ENCODE measurements around the gene MPO.

The MPO gene

DNA sequence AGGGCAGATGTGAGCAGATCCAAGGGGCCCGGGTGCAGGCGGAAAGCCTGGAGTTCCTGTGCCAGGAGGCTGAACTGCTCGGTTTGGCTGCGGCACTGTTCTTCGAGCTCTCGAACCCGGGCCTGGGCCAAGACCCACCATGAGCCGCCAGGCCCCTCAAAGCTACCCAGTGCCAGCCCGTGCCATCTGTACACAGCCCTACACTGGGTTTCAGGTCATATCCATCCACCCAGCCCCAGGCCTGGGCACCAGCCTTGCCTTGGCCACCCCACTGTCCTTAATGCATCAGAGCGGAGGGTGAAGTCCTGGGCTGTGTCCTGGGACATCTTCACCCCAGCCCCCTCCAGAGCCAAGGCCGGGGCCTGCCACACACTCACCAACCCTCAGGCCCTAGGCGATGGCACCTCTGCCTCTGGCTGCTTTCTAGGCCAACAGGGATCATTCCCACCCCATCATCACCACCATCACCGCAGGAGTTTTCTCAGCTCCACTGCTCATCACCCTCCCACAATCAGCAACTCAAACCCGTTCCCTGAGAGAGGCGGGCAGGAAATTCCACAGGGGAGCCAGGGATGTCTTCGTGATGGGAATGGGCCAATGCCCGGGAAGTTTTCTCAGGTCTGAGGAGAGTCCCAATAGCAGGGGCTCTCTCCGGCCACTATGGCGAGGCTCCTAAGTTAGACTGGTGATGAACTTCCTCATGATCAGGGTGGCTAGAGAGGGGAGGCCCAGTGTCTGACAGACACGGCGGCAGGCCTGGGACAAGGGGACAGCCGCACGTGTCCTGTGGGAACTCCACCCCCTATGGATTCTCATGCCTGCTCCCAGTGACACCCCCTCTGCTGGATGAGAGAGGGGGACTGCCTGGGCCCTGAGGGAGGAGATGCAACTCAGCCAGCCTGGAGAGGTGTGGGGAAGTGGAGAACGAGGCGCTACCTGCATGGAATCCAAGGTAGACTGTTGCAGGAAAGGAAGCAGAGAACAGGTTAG lies 38.7 kb upstream of the MPO start:
- peak; percentile 60 for DNase-seq

DNA sequence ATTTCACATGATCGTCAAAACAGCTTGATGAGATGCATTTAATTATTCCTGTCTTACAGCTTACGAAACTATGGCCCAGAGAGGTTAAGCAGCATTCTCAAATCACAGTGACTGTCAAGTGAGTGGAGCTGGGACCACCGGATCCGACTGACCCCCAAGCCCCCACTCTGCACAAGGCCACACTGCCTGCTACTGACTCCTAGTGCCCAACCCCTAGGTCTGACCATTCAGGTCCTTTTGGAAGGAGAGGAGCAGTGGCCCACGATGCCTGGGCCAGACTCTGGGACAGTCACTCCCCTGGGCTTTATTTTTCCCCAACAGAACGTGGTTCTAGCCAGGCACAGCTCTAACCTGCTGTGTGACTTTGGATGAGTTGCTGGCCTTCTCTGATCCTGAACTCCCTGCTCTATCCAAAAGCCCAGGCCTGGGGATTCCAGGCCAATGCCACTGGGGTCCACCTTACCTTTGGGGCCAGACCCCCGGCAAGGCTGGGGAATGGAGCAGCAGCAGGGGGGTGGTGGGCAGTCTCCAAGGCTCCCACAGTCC lies 38.0 kb upstream of the MPO start:
- peak; percentile 58 for DNase-seq

DNA sequence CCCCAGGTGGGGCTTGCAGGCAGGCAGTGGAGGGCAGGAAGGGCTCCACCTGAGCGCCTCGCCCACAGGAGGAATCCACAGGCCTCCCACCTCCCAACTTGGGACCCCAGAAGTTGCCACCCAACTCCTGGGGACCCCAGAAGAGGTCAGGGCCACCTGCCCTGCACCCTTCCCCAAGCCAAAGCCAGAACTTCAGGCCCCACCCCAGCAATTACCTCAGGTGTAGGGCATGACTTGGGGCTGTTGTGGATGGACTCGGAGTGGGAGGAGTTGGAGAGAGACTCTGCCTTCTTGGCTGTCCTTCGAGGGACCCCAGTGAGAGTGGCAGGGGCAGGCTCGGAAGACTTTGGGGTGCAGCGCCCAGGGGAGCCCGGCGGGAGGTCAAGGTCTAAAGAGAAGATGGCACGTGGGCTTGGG lies 37.3 kb upstream of the MPO start:
- DNase-seq = peak; percentile 61

DNA sequence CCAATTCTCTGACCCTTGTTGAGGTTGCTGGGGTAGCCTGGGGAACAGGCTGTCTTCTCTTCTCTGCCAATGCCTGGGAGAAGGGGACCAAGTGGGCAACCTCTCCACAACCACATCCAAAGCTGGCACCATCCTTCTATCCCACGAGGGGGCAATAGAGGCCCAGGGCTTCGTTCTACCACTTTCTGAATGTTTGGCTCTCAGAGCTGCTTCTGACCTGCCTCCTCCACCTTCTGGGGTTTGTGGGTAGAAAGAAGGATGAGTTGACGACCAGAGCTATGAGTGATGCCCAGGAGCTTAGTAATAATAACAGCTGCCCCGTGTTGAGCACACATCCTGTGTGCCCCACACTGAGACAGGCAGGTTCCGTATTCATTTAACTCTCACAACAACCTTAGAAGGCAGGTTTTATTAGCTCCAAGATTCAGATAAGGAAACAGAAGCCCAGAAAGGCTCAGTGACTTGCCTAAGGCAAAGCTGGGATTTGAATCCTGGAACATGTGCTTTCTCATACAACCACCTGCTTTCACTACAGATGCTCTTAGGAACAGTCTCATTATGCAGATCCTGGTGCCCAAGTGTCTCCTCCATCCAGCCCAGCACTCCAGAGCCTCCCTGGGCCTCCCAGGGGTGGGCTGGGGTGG lies 36.8 kb upstream of the MPO start:
- DNase-seq = peak; percentile 89

DNA sequence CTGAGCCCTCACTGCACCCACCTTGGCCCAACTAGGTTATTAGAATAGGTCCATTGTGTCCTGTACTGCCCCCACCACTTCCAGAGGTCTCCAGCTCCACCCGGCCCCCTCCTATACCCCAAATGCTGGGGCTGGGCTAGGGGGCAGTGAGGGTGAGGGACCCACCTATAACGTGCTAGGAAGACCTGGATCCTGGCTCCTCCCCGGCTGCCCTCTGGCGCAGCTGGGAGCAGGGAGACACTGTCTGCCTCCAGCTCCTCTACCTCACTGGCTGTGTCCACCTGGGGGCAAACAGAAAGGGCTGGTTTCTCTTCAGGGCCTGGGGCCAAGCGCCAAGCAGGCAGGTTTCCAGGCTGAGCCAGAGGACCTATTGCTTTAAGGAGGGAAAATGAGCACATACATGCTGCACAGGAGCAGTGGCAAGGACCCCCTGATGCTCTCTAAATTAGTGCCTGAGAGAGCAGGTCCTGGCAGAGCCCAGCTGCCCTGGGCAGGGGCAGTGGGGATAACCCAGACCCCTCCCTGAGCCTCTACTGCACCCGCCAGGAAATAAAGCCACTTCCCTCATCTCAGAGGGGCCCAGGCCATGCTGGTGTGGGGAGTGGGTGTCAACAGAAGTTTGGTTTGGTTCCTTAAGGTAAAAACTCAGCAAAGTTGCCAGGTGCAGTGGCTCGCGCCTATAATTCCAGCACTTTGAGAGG lies 35.7 kb upstream of the MPO start:
- peak; percentile 61 for DNase-seq

DNA sequence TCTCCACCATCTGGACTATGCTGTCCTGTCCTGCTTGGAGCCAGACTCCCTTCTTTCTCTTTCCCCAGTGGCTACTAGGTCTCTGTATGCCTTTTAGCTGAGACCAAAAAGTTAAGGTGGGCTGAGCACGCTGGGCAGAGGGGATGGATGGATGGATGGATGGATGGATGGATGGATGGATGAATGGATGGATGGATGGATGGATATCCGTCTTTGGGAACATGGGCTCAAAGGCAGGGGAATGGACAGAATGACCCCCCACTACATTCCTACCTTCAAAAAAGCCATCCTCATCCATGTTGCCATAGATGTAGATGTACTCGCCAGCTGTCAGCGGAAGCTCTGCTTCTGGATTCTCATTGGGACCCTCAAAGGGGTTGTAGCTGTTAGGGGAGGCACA lies 35.0 kb upstream of the MPO start:
- DNase-seq = no peak

DNA sequence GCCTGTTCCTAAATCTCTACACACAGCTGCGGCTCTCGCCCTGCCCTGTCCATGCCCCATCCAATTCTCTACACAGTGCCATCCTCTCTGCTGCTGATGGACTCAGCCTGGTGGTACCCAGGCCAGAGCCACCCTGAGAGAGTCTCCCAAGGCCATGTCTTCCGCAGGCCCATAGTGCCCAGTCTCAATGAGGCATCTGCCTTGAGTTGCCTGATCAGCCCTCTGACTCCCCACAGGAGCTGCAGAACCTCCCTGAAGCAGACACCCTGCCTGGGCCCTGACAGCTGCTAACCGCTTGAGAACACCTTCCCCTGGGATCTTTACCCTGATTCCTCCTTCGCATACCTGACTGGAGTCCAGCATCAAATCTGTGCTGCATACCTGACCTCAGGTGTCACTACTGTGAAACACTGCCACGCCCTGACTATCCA lies 34.6 kb upstream of the MPO start:
- peak; percentile 55 for DNase-seq

DNA sequence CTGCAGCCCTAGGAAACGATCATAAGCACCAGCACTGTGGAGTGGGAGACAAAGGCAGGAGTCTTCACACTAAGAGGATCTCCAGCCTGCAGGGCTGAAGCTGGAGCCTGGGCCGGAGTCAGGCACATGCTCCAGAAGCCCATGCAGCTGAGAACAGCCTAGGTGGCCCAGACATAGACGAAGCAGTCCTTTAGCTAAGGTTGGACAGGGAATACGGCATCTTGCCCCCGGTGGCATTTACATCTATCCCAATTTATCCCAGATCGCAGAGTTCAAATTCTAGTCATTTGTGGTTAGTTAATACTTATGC lies 33.9 kb upstream of the MPO start:
- DNase-seq = no peak

DNA sequence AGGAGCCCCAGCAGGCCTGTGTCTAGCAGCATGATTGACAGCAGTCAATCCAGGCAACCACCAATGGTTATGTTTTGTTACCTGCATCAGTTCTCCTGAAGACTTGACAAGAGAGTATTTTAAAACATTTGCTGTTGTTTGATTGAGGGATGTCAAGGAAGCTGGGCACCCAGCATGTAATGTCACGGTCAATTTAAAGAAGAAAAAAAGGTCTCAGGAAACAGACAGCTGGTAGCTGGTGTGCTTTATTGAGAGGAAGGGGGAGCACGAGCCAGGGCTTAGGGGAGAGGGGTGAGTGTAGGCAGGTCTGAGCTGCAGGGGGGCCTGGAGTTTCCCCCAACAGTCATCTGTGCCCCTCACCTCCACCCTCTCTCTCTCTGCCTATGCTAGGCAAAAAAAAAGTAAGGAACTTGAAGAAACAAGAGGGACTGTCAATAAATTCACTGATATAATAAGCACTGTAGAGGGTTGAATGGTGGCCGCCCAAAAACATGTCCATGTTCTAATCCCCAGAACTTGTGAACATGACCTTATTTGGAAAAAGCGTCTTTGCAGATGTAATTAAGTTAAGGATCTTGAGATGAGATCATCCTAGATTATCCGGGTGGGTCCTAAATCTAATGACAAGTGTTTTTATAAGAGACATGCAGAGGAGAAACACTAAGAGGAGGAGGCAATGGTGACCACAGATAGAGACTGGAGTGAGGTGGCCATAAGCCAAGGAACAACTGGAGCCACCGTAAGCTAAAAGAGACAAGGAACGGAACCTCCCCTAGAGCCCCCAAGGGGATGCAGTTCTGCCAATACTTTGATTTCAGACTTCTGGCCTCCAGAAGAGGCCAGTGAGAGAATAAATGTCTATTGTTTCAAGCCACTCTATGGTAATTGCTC lies 33.3 kb upstream of the MPO start:
- DNase-seq = no peak

DNA sequence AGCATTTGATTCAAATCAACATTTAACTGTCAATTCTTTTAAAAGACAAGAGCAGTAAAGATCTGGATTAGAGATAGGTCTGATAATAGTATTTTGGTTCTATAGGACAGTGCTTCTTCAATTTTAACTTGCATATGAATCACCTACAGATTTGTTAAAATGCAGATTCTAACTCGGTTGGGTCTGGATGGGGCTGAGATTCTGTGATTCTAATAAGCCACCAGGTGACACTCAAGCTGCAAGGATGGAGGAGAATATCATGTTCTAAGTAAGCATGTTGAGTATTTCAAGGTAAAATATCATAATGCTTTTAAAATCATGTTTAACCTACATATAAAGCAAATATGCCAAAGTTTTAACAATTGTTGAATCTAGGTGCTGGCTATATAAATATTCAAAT lies 32.1 kb upstream of the MPO start:
- no peak for DNase-seq

DNA sequence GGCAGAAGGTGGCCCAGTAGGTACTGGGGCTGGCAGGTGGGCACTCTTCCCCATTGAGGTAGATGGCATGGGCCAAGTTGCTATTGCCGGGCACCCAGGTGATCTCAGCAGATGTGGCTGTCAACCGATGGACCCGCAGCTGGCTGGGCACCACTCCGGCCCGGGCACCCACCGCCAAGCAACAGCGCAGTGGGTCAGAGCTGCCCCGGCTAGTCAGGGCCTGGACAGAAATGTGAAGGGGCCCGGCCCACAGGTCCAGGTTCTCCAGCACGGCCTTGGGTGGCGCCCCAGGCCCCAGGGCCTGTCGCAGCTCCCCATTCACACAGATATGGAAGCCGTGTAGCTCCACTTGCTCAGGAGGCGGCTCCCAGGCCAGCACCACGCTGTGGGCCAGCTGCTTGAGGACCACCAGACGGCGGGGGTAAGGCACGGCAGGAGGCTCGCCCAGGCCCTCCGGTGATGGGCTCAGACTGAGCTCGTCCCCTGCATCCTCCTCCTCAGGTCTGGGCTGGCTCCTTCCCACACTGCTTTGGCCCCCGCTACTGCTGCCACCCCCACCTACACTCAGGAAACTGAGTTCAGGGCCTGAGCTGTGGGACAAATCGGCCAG lies 31.4 kb upstream of the MPO start:
- peak; percentile 61 for DNase-seq

DNA sequence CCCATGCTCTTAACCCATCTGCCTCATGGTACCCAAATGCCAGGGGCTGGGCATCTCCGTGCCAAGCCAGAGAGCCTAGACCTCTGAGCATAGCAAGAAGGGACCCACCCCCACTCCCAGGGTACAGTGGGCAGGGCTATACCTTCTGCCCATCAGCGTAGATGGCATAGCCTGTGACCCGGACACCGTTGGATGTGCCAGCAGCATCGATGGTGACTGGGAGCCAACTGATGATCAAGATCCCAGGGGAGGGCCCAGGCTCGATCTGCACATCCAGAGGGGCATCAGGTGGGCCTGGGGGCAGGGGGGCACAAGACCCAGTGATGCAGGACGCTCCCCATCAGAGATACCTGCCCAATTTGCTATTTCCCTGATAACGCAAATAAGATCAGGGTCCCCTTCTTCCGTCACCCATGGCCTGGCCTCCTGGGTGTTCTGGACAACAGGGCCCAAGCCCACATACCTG lies 30.7 kb upstream of the MPO start:
- DNase-seq = no peak

DNA sequence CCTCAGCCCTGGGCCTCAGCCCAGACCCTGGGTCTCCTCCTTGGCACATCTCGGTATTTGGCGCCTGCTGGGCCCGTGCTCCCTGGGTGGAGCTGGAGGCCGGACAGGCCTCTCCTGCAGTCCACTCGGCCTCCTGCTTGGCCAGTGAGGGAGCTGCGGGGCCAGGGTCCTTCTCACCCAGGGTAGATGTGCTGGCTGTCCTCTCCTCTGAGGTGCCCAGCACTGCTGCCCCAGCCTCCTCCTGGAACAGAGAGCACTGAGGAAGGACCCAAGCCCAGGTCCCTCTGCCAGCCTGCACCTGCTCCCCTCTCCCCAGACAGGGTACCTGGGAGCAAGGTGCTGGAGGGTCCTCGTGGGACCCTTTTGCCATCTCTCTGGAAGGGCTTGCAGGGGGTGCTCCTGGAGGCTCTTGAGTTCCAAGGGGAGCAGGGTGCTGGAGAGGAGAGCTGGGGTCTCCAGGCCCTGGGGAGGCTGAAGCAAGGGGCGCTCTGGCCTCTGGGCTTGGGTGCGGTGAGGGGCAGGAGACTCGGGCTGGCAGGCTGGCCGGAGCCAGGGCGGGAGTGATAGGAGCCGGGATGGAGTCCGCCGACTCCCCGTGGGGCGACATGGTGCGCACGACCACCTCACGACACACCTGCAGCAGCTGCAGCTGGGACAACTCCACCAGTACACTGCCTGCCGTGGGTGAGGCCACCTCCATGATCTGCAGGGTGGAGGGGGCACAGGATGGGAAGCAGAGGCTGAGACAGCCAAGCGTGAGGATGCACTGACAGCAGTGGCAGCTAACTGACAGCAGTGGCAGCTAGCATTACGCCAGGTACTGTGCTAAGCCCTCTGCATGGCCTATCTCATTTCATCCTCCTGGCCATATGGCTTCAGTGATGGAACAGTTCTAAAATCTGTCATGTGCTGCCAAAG lies 30.0 kb upstream of the MPO start:
- DNase-seq = no peak

DNA sequence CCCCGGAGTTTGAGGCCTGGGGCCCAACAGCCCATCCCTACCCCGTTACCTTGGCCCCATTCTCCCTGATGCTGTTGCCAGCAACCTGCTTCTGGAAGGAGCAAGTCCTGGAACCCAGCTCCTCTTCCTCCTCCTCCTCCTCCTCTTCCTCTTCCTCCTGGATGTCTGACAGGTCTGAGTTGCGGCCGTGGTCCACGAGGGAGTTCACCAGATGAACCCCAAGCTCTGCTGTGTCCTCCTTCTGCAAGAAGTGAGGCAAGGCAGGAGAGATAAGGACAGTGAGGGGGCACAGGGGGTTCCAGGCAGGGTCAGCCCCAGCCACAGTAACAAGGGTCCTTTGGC lies 29.2 kb upstream of the MPO start:
- no peak for DNase-seq

DNA sequence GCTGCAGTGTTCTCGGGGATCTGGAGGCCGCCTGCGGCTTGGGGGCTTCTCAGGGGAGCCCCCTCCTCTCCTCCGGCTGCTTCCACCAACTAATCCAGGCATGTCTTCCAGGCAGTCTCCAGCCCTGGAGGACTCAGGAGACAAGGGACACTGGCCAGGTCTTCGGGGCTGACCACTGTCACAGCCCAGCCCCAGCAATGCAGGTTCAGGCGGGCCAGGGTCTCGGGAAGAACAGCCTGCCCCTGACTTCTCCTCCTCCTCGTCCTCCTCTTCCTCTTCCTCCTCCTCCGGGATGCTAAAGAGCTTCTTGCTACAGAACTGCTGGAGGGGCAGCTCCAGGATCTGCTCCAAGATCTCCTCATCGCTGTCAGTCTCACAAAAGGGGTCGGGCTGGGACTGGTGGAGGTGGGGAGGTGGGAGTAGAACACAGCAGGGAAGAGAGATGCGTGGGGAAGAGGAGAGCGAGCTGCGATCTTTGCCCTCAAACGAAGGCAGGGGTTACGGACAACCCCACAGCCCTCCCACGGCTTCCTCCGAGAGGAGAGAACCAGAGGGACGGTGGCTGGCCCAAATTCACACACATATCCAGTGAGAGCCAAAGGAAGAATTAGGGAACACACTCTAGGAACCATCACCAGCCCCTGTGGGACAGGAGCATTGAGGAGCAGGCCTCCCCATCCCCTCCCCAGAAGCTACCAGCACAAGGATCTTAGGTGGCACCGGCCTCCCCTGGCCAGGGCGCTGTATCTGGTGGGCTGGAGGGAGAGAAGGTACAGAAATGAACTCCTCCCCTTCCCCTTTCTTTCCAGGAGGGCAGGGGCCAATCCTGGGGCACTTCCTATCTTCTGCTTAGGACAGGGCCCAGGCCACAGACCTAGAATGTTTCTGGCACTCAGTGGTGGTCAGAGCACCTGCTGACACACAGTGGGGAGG lies 28.5 kb upstream of the MPO start:
- DNase-seq = no peak

DNA sequence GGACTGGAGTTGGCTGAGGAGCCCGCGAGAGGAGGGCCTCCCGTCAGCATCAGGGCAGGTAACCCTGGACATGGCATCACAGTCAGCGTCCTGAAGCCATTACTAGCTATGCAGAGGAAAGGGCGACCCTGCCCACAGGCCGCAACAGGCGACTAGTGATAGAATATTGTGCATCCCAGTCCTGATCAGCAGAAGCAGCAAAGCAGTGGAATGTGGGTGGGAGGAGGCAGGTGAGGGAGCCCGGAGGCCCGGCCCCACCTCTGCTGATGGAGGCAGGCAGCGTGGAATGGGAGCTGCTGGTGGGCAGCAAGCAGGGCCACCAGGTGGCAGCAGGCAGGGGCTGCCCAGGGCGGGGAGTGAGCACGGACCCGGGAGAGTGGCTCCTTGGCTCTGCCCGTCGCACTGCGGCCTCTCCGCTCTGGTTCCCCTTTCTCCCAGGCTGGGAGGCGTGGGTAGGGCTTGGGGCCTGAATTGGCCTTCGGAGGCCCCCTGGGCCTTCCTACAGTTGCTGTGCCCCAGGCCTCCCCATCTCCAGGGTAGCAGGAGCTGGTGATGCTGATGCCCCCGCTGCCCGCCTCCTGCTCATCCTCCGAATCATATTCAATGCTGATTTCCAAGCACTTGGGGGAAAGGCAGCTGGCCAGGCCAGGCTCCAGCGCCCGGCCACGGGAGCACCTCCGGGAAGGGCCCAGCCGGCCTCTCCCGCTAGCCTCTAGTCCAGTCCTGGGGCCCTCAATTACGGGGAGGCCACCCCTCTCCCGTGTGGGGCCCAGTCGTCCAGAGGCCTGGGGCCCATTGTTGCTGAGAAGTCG lies 27.6 kb upstream of the MPO start:
- no peak for DNase-seq

DNA sequence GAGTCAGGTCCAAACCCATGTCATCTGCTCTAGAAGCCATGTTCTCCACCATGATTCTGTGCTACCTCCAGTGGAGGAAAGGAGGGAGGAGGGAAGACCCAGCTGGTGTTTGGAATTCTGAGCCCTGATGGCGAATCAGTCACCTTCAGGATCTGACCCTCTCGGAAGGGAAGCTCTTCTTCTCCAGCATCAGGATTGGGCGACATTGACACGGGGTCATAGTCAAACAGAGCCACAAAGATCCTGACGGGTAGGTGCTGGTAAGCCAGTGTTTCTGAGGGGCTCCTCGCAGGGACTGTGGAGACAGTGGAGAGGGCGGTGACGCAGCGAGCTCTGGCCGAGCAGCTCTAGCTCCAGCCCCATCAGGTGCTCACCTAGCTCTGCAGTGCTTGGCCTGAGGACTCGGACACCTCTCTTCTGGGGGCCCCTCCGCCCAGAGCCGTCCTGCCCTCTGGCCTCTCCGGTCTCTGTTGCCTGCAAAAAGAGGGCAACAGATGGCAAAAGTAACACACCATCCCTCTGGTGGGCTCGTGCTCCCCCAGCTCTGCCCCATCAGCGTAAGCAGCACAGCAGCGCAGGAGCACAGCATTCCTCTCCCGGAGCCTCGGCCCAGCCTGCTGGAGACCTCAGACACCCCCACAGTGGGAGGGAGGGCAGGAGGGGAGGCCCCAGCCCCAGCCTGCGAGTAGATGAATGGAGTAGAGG lies 26.9 kb upstream of the MPO start:
- DNase-seq = no peak

Data from activated effector memory CD4-positive, alpha-beta T cell treated with anti-CD3 and anti-CD28 coated beads, Interleukin-2, amount 50 U/mL, for 16 hours (primary cell).